IMR-90 (cell line): ENCODE measurements around the gene CHN1. TPM values are rescaled to one million over a fixed set of nuclear protein-coding genes. Genes with fewer than 3 reads are reported as not detected.
A peak's percentile ranks its signal among the peaks of the same experiment; 100 is the strongest.

Source experiments
- ATAC-seq: fragments of 200-7000 bp; cut with Tn5 transposase; 2 replicates; pipeline ENCODE4 v1.9.1; 2020; ENCODE audit warnings: low read depth, mild to moderate bottlenecking, moderate library complexity
- BruUV-seq: library from RNA; stranded (reverse); fragments of 400-500 nt; replicated peaks from 2 replicates; lab custom pipeline; 2021; lab: Mats Ljungman, UMichigan
- CTCF ChIA-PET: fragments of 300-600 bp; formaldehyde crosslinking; extraction: SDS; loops from one replicate; lab custom pipeline; 2021; ENCODE audit warnings: antibody characterized with exemption; lab: Yijun Ruan, JAX
- POLR2A ChIA-PET: fragments of 300-600 bp; sonication (Branson Sonifier 250); formaldehyde crosslinking; loops from one replicate; lab custom pipeline; 2022; ENCODE audit warnings: antibody characterized with exemption; ENCODE audit not compliant: unreplicated experiment; lab: Charles Lee
- DNase-seq: peaks from one replicate; pipeline ENCODE4 v3.0.0; 2013
- H2AFZ ChIP-seq: replicated peaks from 2 replicates; pipeline ENCODE3; 2013; ENCODE audit warnings: low read length, mild to moderate bottlenecking; ENCODE audit not compliant: poor library complexity
- H2AK5ac ChIP-seq: 2 replicates; pipeline ENCODE4 v1.6.1; 2013; ENCODE audit warnings: low read depth, low read length, inconsistent platforms
- H2AK9ac ChIP-seq: replicated peaks from 2 replicates; pipeline ENCODE3; 2013; ENCODE audit warnings: mild to moderate bottlenecking, low read depth, low read length, moderate library complexity; ENCODE audit not compliant: poor library complexity
- H2BK120ac ChIP-seq: 2 replicates; pipeline ENCODE4 v1.6.1; 2013; ENCODE audit warnings: low read depth, low read length, inconsistent platforms
- H2BK15ac ChIP-seq: 3 replicates; pipeline ENCODE4 v1.6.1; 2013; ENCODE audit warnings: low read depth, low read length, inconsistent platforms
- H2BK20ac ChIP-seq: 2 replicates; pipeline ENCODE4 v1.6.1; 2013; ENCODE audit warnings: low read depth, mild to moderate bottlenecking, inconsistent platforms, low read length, moderate library complexity
- H2BK5ac ChIP-seq: 2 replicates; pipeline ENCODE4 v1.6.1; 2013; ENCODE audit warnings: mild to moderate bottlenecking, low read depth, low read length, inconsistent platforms; ENCODE audit not compliant: poor library complexity, severe bottlenecking
- H3K14ac ChIP-seq: replicated peaks from 2 replicates; pipeline ENCODE4 v1.6.1; 2013; ENCODE audit warnings: low read depth, low read length, inconsistent platforms
- H3K18ac ChIP-seq: 2 replicates; pipeline ENCODE4 v1.6.1; 2013; ENCODE audit warnings: low read depth, low read length, control low read depth
- H3K23ac ChIP-seq: 2 replicates; pipeline ENCODE4 v1.6.1; 2013; ENCODE audit warnings: low read depth, low read length, inconsistent platforms
- H3K27ac ChIP-seq: 2 replicates; pipeline ENCODE4 v1.5.1; 2013; ENCODE audit warnings: mild to moderate bottlenecking, control low read depth, low read length; ENCODE audit not compliant: insufficient read depth
- H3K27me3 ChIP-seq: 2 replicates; pipeline ENCODE4 v1.6.1; 2013; ENCODE audit warnings: low read length; ENCODE audit not compliant: control insufficient read depth, insufficient read depth
- H3K36me3 ChIP-seq: 2 replicates; pipeline ENCODE4 v1.6.1; 2013; ENCODE audit warnings: low read length, mixed read lengths; ENCODE audit not compliant: control insufficient read depth, insufficient read depth
- H3K4ac ChIP-seq: 2 replicates; pipeline ENCODE4 v1.6.1; 2013; ENCODE audit warnings: low read depth, low read length, inconsistent platforms
- H3K4me1 ChIP-seq: 2 replicates; pipeline ENCODE4 v1.6.1; 2013; ENCODE audit warnings: low read length, mixed read lengths; ENCODE audit not compliant: control insufficient read depth, insufficient read depth
- H3K4me2 ChIP-seq: 2 replicates; pipeline ENCODE4 v1.6.1; 2013; ENCODE audit warnings: low read depth, mild to moderate bottlenecking, control low read depth, low read length, moderate library complexity
- H3K4me3 ChIP-seq: 2 replicates; pipeline ENCODE4 v1.5.1; 2013; ENCODE audit warnings: low read depth, mild to moderate bottlenecking, control low read depth, low read length, moderate library complexity; ENCODE audit not compliant: insufficient read depth
- H3K56ac ChIP-seq: 2 replicates; pipeline ENCODE4 v1.6.1; 2013; ENCODE audit warnings: low read length, inconsistent platforms; ENCODE audit not compliant: insufficient read depth; ENCODE audit errors: extremely low read depth
- H3K79me1 ChIP-seq, 2 experiments: 2 replicates each; pipeline ENCODE4 v1.6.1; 2013; ENCODE audit warnings: low read length in 2 of 2, inconsistent platforms in 1 of 2, low read depth in 1 of 2
- H3K9ac ChIP-seq: 2 replicates; pipeline ENCODE4 v1.6.1; 2013; ENCODE audit warnings: low read depth, low read length, control low read depth
- H3K9me1 ChIP-seq: 2 replicates; pipeline ENCODE4 v1.6.1; 2013; ENCODE audit warnings: low read length, inconsistent platforms; ENCODE audit not compliant: insufficient read depth
- H3K9me3 ChIP-seq: 2 replicates; pipeline ENCODE4 v1.6.1; 2013; ENCODE audit warnings: low read length; ENCODE audit not compliant: control insufficient read depth, insufficient read depth
- H4K20me1 ChIP-seq: 2 replicates; pipeline ENCODE4 v1.6.1; 2013; ENCODE audit warnings: low read length, inconsistent platforms; ENCODE audit not compliant: insufficient read depth
- H4K5ac ChIP-seq: 2 replicates; pipeline ENCODE4 v1.6.1; 2013; ENCODE audit warnings: mild to moderate bottlenecking, low read depth, low read length, control low read depth
- H4K8ac ChIP-seq, 2 experiments: 2 replicates each; pipeline ENCODE4 v1.6.1; 2013; ENCODE audit warnings: low read depth in 2 of 2, low read length in 2 of 2, control low read depth in 1 of 2, inconsistent platforms in 1 of 2
- H4K91ac ChIP-seq: 2 replicates; pipeline ENCODE4 v1.6.1; 2013; ENCODE audit warnings: low read depth, low read length, inconsistent platforms; ENCODE audit not compliant: insufficient read depth
- CEBPB ChIP-seq: IDR thresholded peaks from 2 replicates; pipeline ENCODE4 v1.6.1; 2012; ENCODE audit warnings: low read depth, low read length, improper control_type of control experiment
- RAD21 ChIP-seq: IDR thresholded peaks from 2 replicates; pipeline ENCODE4 v1.6.1; 2012; ENCODE audit warnings: low read length, improper control_type of control experiment
- RCOR1 ChIP-seq: IDR thresholded peaks from 2 replicates; pipeline ENCODE4 v1.6.1; 2012; ENCODE audit warnings: mild to moderate bottlenecking, low read length, improper control_type of control experiment; ENCODE audit not compliant: insufficient replicate concordance
- RFX5 ChIP-seq: IDR thresholded peaks from 2 replicates; pipeline ENCODE4 v1.8.0; 2012; ENCODE audit warnings: low read depth, mild to moderate bottlenecking, low read length, moderate library complexity
- WGBS, 2 experiments: methylation state at CpG; one replicate each; pipeline versions ENCODE4 v1.1.5 to v1.1.7; 2013; ENCODE audit warnings: missing lambda C conversion rate in 2 of 2; ENCODE audit not compliant: insufficient read length in 1 of 2; ENCODE audit errors: extremely low coverage in 2 of 2; 5-methylcytosine and 5-hydroxymethylcytosine counted together
- dilution Hi-C: fragments of 300-500 bp; cut with HindIII; formaldehyde crosslinking; loops from one replicate; pipeline ENCODE4 v1.14.3; 2018; ENCODE audit warnings: low sequenced_read_pairs; ENCODE audit not compliant: unreplicated experiment
- in situ Hi-C: fragments of 300-500 bp; cut with MboI; formaldehyde crosslinking; loops from 3 replicates; pipeline ENCODE4 v1.14.3; 2019; ENCODE audit warnings: low sequenced_read_pairs, inconsistent platforms, mixed read lengths
- intact Hi-C: fragments of 100-400 bp; cut with micrococcal nuclease; formaldehyde crosslinking; loops from 2 replicates; pipeline ENCODE4 v1.10.0; 2022
- polyA plus RNA-seq, 3 experiments: library from polyadenylated mRNA; depleted of rRNA; stranded (reverse); fragments of >200 nt; gene quantifications; 2 replicates each; pipeline ENCODE4 v1.2.3, GENCODE V29; 2012; ENCODE audit warnings: low replicate concordance in 1 of 3
- total RNA-seq: library from RNA; depleted of rRNA; stranded (reverse); fragments of >200 nt; gene quantifications from 2 replicates; pipeline ENCODE4 v1.2.3, GENCODE V29; 2012

The CHN1 gene
- total and polyA plus RNA-seq, 2 of the 4 experiments (the other 2 are of a cell fraction) = 58.4 to 66.9 TPM

DNA sequence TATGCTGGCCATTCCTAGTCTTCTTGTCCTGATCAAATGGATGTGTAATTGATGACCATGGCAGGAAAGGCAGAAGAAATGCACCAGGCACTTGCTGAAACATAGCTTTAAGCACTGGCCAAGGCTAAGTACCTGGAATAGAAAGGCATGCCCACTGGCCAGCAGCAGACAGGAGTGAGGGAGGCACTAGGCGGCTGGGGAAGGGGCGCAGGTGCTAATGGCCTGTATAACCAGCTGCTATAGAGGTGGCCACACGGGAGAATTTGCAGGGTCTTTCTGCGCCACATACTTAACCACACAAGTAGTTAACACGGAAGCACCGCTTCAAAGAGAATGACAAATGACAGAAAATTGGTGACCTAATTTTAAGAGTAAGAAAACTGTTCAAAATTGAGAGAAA, 174.6 kb downstream of the CHN1 start:
- Histone ChIP-seq H2AFZ (no peak overlapping the region), H2BK20ac (no peak overlapping the region; the same call in 1 of the 2 replicates), H3K14ac (peak overlapping the region; percentile 20), H3K4ac (no peak overlapping the region), H3K4me3 (no peak overlapping the region), H3K4me1 (peaks cover 18% of the 10 kb centered on the region), H3K79me1 (peaks cover 19 to 47% of the 10 kb centered on the region in 2 experiments), H4K91ac (peak overlapping the region; percentile 25), H2BK5ac (peak overlapping the region; percentile 56), H2BK120ac (peak overlapping the region; percentile 68; the same call in 1 of the 2 replicates), H2BK15ac (peak overlapping the region; percentile 4; the same call in 1 of the 3 replicates), H2AK5ac (peak overlapping the region; percentile 48), H3K4me2 (no peak overlapping the region), H3K9me3 (no peaks in the 10 kb centered on the region), H3K9me1 (peaks cover 14% of the 10 kb centered on the region; the same call in 1 of the 2 replicates), H4K20me1 (no peaks in the 10 kb centered on the region), H2AK9ac (no peak overlapping the region), H3K56ac (no peak overlapping the region), H4K8ac (0 out of 4 replicates have a peak overlapping the region, but pooled peaks have one; percentile 16 to 35), H3K27me3 (no peaks in the 10 kb centered on the region), H3K27ac (no peak overlapping the region), H3K18ac (peak overlapping the region; percentile 55; the same call in 1 of the 2 replicates), H3K9ac (no peak overlapping the region), H3K36me3 (no peaks in the 10 kb centered on the region), H3K23ac (peak overlapping the region; percentile 61; the same call in 1 of the 2 replicates), H4K5ac (peak overlapping the region; percentile 53; the same call in 1 of the 2 replicates)
- POLR2A ChIA-PET = no interaction called here
- TF ChIP-seq RFX5 (no peak), CEBPB (no peak), RAD21 (no peak), RCOR1 (no peak)
- in situ Hi-C loops (no loop called here), intact Hi-C loops (no loop called here), dilution Hi-C loops (no loop called here)
- no TSS peak for BruUV-seq
- ATAC-seq = no peak
- no CpG with 5 or more reads among the region's 6 CpGs for WGBS, 2 experiments
- DNase-seq = no peak
- CTCF ChIA-PET = no interaction called here
